Activated naive CD4-positive, alpha-beta T cell treated with anti-CD3 and anti-CD28 coated beads, Interleukin-2, amount 50 U/mL, for 72 hours (primary cell): ENCODE data around the gene ZDHHC14. TPM values are rescaled to one million over a fixed set of nuclear protein-coding genes. Genes with fewer than 3 reads are reported as not detected.

Source experiments
- ATAC-seq, 2 donors: fragments of 150-1000 bp; cut with Tn5 transposase; 2 replicates each; pipeline ENCODE4 v1.10.0; 2021; ENCODE audit warnings: mild to moderate bottlenecking in 2 of 2, moderate library complexity in 2 of 2
- DNase-seq, 2 donors: peaks; one replicate each; pipeline ENCODE4 v3.0.0; 2021 to 2022; ENCODE audit warnings: low spot score in 2 of 2
- H3K27ac Mint-ChIP-seq, 2 donors: one replicate each; pipeline ENCODE4 v1.8.0; 2022; ENCODE audit warnings: mild to moderate bottlenecking in 2 of 2, mixed read lengths in 2 of 2
- H3K36me3 Mint-ChIP-seq, 2 donors: one replicate each; pipeline ENCODE4 v1.8.0; 2022; ENCODE audit warnings: mixed read lengths in 2 of 2
- H3K9me3 Mint-ChIP-seq, 2 donors: one replicate each; pipeline ENCODE4 v1.8.0; 2022; ENCODE audit warnings: mixed read lengths in 2 of 2
- total RNA-seq, 2 donors: library from RNA; stranded (reverse); gene quantifications; one replicate each; pipeline ENCODE4 v1.2.3, GENCODE V29; 2022

The ZDHHC14 gene
- total RNA-seq, 2 donors from 2014 or later: 0.91 to 3.7 TPM

DNA sequence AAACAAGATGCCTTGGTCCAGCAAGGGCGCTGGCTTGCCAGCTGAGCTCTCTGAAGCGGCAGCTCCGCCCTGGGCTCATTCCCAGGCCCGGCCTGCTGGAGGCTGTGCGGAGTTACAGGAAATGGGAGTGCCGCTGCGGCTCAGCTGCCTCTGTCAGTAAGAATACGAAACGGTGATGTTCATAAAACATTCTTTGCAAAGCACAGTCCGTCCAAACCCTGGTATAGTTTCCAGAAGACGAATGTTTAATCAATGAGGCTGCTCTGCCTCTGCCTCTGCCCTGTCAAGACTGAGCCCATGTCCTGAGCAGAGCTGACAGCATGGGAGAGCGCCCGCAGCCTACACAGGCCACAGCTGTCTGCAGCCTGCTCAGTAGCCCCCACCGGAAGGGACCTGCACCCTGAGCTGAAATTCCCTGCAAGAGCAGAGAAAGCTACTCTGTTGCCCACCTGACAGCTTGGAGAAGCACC is 288.8 kb downstream of the ZDHHC14 start:
- H3K27ac Mint-ChIP-seq: peak overlapping the region in 1 of 2 donors; percentile 55
- ATAC-seq: peak in 1 of 2 donors; percentile 27
- peak in 1 of 2 donors; percentile 48 for DNase-seq
- H3K9me3 Mint-ChIP-seq: no peaks in the 10 kb centered on the region
- no peaks in the 10 kb centered on the region for H3K36me3 Mint-ChIP-seq

DNA sequence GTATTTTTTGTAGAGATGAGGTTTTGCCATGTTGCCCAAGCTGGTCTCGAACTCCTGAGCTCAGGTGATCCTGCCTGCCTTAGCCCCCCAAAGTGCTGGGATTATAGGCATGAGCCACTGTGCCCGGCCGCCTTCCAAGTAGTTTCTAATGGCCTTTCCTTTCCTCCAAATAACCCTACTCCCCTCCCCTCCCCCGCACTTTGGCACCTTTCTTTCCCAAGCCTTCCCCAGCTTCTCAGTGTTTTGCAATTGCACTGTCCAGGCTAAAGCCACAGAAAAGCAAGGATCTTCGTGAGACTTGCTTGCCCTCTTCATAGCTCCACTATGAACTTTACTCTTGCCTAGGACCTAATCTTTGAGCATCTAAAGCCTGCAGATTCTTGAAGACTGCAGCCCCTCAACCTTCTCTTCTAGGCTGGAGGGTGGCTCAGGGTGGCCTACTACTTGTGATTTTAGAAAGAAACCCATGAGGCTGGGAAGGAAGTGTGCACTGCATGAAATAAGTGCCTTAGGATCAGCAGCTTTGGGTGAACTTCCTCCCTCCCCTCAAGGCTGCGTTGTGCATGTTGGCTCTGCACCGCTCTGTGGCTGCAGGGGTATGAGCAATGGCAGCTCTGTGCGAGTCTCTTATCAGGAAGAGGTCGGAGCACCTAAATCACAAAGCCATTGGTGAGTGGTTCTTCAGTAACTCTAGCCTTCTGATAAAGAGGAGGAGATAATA is 289.6 kb downstream of the ZDHHC14 start:
- H3K36me3 Mint-ChIP-seq: no peaks in the 10 kb centered on the region
- DNase-seq (peak in 1 of 2 donors; percentile 28), ATAC-seq (no peak)
- H3K27ac Mint-ChIP-seq: no peak overlapping the region
- H3K9me3 Mint-ChIP-seq: no peaks in the 10 kb centered on the region

DNA sequence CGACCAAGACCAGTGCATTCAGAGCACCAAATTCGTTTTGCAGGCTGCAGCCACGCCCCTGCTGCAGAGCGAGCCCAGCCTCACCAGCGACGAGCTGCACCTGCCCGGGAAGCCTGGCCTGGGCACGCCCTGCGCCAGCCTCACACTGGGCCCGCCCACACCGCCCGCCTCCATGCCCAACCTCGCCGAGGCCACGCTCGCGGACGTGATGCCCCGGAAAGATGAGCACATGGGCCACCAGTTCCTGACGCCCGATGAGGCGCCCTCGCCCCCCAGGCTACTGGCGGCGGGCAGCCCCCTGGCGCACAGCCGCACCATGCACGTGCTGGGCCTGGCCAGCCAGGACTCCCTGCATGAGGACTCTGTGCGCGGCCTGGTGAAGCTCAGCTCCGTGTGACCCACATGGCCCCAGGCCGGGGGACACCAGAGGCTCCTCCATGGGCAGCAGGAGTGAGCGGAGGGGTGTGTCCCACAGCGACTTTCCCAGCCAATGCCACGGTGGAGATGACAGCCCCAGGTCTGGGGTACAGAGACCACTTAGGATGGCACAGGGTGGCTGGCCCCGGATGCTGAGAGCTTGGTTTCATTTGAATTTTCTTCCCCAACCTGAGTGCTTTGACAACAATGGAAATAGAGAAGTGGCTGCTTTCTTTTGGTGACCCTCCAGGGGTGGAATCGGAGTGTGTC is 291.9 kb downstream of the ZDHHC14 start:
- ATAC-seq (no peak), DNase-seq (peak in 1 of 2 donors; percentile 51)
- Mint-ChIP-seq H3K27ac (no peak overlapping the region), H3K9me3 (no peaks in the 10 kb centered on the region), H3K36me3 (no peaks in the 10 kb centered on the region)

DNA sequence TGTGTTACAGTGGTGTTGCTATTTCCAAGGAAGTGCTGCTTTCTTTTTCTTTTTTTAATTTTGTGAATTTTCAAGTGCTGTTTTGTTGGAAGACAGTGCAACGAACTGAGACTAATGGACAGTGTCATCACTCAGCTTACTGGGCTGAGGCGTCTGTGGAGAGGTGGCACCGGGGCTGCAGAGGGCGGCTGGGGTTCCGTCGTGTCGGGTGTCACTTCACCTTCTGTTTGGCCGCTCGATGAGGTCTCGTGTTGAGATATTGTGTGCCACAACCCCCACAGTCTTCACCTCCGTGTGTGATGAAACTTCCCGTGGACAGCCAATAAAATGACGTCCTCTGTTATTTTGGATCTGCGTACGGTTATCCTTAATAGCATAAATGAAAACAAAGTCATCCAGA is 292.6 kb downstream of the ZDHHC14 start:
- no peaks in the 10 kb centered on the region for H3K36me3 Mint-ChIP-seq
- H3K9me3 Mint-ChIP-seq: no peaks in the 10 kb centered on the region
- ATAC-seq (no peak), DNase-seq (peak in 1 of 2 donors; percentile 20)
- H3K27ac Mint-ChIP-seq: no peak overlapping the region

DNA sequence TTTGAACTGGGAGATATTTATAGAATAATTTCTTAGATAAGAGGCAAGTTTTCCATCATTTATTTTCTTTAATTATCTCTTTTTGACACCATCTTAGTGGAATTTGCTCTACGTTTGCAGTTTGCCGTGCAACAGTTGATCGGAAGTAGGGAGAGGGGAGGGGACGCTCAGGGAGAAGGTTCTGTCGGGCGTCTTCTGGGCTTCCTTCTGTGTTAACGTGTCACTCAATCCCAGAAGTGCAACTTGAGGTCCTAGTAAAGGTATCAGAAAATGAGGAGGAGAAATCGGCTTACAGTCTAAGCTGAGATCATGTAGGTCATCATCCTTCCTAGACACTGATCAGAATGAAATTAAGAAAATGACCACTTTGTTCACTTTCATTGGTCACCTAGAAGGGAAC is 293.1 kb downstream of the ZDHHC14 start:
- no peak for DNase-seq
- no peak for ATAC-seq
- Mint-ChIP-seq H3K27ac (no peak overlapping the region), H3K9me3 (no peaks in the 10 kb centered on the region), H3K36me3 (no peaks in the 10 kb centered on the region)

DNA sequence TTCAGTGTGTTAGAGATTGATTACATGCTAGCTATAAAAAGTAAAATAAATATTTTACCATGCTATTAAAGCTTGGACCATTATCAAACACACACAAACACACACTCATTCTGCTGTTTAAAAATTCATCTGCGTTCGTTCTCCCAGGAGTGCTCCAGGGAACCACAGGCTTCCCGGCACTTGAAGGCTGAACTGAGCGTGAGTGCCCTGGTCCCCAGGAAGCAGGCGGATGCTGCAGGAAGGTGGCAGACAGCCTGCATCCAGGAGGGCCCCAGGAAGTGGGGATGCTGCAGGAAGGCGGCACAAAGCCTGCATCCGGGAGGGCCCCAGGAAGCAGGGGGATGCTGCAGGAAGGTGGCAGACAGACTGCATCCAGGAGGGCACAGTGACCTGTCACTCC is 294.8 kb downstream of the ZDHHC14 start:
- Mint-ChIP-seq H3K9me3 (no peaks in the 10 kb centered on the region), H3K27ac (no peak overlapping the region), H3K36me3 (no peaks in the 10 kb centered on the region)
- no peak for ATAC-seq
- no peak for DNase-seq

DNA sequence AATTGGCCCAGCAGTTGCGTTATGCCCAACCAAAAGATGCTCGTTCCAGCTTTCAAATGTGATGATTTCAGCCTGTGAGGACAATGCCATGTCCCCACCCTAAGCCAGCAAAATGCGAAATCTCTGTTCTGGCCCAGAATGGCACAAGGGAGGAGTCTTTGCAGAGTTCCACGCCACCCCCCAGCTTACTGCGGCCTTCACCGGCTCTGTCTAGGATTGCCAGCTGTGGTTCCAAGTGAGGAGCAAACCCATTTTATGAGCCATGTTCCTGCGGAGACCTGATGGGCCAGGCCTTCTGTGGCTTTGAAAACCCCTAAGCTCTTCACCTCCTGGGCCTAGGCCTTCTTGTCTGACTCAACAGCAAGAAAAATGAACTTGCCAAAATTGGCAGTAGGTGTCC is 295.3 kb downstream of the ZDHHC14 start:
- ATAC-seq: no peak
- Mint-ChIP-seq H3K27ac (no peak overlapping the region), H3K9me3 (no peaks in the 10 kb centered on the region), H3K36me3 (no peaks in the 10 kb centered on the region)
- peak in 1 of 2 donors; percentile 39 for DNase-seq

DNA sequence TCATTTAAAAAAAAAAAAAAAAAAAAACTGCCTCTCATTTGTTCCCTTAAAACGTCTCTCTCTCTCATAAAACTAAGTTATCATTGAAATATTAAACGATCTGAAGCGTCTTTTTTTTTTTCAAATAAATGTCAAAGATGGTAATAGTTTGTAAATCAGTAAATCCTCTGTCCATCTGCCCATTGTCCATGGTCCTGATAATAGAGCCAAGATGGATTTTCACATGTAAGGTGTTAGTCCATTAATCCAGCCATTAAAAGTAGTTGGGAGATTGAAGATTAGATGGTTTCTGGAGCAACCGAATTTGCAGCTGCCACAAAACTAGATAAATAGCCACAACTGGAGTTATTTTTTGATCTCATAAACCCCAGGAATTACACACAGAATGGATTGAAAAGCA is 296.2 kb downstream of the ZDHHC14 start:
- no peaks in the 10 kb centered on the region for H3K36me3 Mint-ChIP-seq
- H3K27ac Mint-ChIP-seq: no peak overlapping the region
- H3K9me3 Mint-ChIP-seq: no peaks in the 10 kb centered on the region
- ATAC-seq (no peak), DNase-seq (no peak)

DNA sequence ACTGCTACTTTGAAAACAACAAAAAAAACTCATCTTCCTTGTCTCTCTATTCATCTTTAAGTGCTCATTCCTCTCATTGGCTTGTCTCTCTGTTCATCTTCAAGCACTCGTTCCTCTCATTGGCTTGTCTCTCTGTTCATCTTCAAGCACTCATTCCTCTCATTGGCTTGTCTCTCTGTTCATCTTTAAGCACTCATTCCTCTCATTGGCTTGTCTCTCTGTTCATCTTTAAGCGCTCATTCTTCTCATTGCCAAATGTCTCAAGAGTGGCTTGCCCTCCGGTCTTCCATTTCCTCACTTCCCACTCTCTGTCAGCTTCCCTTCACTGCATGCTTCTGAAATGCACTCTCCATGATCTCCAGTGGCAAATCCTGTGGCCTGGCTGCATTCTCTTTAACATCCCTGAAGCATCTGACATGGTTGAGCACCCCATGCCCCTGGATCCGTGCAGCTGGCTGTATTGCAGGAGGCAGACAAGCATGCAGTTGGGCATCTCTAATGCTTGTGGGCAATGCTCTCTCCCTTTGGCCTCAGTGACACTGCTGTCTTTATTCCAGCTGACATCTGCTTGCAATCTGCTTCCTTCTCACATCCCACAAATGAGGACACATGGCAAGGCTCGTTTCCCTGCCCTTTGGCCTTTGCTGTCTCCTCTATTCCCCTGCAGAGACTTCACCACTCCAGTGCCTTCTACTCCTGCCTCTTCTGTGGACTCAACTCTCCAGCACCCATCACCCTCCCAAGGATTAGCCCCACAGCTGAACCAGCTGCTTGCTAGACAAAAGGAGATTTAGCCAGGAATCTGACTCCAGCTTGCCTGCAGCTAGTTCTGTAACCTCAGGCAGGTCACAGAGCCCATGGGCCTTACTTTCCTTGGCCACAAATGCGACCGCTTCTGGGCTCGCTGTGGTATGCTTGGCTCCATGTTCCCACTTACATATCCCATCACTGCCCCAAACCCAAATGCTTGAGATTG is 298.9 kb downstream of the ZDHHC14 start:
- Mint-ChIP-seq H3K36me3 (no peaks in the 10 kb centered on the region), H3K9me3 (no peaks in the 10 kb centered on the region), H3K27ac (no peak overlapping the region)
- DNase-seq: no peak
- no peak for ATAC-seq

DNA sequence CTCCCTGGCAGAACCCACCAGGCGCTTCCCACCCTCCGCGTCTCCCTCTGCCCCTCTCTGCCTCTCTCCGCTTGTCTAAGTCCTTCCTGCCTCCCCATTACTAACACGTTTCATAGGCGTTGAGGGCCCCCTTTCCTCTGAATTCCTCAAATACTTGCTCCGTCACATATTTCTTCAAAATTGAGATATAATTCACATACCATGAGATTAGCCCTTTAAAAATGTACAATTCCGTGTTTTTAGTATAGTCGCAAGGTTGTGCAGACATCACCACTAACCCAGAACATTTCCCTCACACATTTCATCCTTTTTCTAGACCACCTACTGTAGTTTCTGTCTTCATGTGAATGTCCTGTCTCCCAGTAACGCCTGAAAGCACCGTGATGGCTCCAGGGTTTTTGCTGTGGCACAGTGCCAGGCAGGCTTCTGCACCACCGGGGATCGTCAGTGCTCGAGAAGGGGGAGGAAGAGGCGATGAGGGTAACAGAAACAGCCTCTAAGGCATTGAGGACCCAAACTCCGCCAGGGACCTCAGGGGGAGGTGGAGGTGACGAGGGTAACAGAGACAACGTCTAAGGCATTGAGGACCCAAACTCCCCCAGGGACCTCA is 300.2 kb downstream of the ZDHHC14 start:
- DNase-seq: no peak
- ATAC-seq: no peak
- Mint-ChIP-seq H3K27ac (no peak overlapping the region), H3K9me3 (no peaks in the 10 kb centered on the region), H3K36me3 (no peaks in the 10 kb centered on the region)

DNA sequence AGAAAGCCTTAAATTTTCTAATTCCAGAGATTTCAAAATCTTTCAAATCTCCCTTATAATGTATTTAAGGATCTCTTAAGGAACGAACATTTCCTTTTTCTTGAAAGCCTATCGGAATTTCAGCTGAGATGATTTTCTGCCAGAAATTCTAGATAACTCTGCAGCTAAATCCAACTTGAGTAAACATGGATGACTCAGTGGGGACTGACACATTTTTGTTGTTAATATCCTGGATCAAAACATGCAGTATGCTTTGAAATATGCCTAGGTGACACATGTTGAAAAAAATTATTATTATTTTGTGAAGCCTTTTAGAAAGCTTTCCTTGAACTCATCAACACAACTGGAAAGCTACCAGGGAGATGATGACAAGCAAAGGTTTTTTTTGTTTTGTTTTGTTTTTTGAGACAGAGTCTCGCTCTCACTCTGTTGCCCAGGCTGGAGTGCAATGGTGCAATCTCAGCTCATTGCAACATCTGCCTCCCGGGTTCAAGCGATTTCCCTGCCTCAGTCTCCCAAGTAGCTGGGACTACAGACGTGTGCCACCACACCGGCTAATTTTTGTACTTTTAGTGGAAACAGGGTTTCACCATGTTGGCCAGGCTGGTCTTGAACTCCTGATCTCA is 302.0 kb downstream of the ZDHHC14 start:
- DNase-seq: no peak
- H3K36me3 Mint-ChIP-seq: no peaks in the 10 kb centered on the region
- no peak for ATAC-seq
- H3K9me3 Mint-ChIP-seq: no peaks in the 10 kb centered on the region
- H3K27ac Mint-ChIP-seq: no peak overlapping the region

DNA sequence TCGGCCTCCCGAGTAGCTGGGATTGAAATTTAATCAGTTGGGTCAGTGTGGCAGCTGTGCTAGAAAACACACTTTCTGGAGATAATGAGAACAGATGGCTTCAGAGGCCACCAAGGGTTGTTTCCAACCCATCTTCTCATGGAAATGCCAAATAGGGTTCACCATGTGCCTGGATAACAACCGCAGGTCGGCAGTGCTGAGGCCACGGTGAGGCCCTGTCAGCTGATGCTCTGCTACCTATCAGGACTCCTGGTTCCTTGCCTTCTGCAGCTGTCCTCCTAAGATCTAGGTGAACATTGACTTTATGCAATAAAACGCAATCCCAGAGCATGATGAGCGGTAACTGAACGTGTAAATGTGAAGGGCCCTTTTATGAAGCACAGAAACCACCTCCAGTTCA is 302.7 kb downstream of the ZDHHC14 start:
- DNase-seq (no peak), ATAC-seq (no peak)
- no peak overlapping the region for H3K27ac Mint-ChIP-seq
- H3K9me3 Mint-ChIP-seq: no peaks in the 10 kb centered on the region
- no peaks in the 10 kb centered on the region for H3K36me3 Mint-ChIP-seq

DNA sequence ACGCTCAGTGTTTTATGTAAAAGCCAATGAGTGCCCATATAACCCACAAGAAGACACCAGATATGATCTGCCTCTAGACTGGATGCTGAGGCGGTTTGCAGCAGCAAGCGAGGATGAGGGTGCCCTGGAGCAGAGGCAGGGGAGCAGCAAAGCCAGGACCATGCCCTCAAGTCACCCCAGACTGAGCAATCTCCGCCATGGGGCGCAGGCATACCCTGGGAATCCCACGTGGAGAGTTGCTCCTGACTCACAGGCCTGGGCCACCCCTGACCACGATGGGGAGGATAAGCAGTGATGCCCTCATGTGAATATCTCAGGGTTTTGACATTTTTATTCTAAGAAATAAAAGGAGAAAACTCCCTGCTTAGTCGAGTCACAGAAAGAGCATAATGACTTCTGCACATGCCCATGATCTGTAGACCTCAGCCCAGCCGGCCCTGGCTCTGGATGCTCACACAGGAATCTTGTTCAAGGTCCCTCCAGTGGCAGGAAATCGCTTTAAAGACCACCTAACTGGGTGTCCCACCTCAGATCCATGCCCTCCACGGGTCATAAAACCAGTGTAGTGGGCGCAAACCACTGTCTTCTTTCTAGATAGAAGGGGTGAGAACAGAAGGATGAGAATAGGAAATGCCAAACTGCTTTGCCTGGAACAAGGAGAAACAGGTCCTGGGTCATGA is 303.8 kb downstream of the ZDHHC14 start:
- H3K36me3 Mint-ChIP-seq: no peaks in the 10 kb centered on the region
- DNase-seq (no peak), ATAC-seq (no peak)
- no peaks in the 10 kb centered on the region for H3K9me3 Mint-ChIP-seq
- H3K27ac Mint-ChIP-seq: no peak overlapping the region

DNA sequence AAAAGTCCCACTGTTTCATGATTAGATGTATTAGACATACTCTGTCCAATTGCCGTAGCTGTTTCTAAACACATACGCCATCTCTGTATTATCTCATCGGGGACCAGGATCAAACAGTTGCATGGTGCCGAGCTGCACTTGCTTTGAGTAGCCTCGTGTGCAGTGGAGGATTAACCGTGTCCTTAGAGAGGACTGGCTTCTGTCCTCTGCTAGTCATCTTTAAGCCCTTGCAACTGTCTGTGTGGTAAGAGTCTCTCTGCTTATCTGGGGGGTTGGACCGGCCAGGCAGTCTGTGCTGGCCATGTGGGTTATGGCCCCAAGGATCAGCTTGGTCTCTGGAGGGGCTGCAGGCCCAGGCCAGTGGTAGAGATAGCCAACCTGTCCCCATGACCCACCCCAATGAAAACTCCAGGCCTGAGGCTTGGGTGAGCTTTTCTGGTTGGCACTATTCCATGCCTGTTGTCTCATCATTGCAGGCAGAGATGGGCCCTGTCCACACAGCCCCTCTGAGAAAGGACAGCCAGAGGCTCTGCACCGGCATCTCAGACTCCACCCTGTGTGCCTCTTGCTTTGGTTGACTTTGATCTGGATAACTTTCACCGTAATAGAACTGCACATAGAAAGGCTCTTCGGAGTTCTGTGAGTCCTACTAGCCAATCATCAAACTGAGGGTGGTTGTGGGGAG is 304.7 kb downstream of the ZDHHC14 start:
- Mint-ChIP-seq H3K36me3 (no peaks in the 10 kb centered on the region), H3K9me3 (no peaks in the 10 kb centered on the region), H3K27ac (no peak overlapping the region)
- ATAC-seq (no peak), DNase-seq (no peak)

DNA sequence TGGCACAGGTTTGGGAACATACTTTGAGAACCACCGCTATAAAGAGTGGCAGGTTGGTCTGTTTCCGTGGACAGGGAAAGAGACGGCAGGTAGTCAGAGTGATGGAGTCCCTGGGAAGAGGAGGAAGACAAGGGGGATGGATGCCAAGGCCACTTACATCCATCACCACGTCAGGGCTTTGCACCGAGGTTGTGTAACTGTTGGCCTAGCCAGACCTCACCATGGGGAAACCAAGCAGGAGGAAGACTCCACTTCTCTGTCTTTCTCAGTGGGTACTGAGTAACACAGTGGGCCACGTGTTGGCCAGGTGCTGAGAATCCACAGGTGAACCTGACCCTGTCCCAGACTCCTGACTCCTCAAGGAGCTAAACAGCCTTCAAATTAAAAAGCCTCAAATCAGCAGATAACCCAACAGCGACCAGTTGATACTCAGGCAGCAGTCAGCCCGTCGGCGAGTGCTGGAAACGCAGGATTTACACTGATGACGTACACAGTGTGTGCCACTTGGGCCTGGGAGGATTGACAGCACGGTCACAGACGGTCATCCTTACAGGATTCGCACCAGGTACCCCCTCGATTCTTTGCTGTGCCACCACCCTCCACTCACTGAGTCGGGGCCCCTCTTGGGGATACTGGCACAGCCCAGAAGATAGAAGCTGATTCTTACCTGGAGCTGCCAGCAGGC is 307.4 kb downstream of the ZDHHC14 start:
- Mint-ChIP-seq H3K27ac (no peak overlapping the region), H3K9me3 (no peaks in the 10 kb centered on the region), H3K36me3 (no peaks in the 10 kb centered on the region)
- ATAC-seq (no peak), DNase-seq (no peak)
